Measurements from ENCODE around the gene TMED10. TPM values are rescaled to one million over a fixed set of nuclear protein-coding genes. Genes with fewer than 3 reads are reported as not detected.

The TMED10 gene
- polyA plus RNA-seq, 1 donor from 2014 or later, result 146 TPM

GRCh38 chr14:75096959-75097358 is 79.5 kb downstream of the TMED10 start:
- Histone ChIP-seq H3K79me2 (replicated peaks; ENCODE audit: insufficient read depth, low read length) (no peaks in the 10 kb centered on the region), H3F3A (ENCODE audit: insufficient read depth, low read length, poor library complexity, severe bottlenecking) (no peaks in the 10 kb centered on the region), H3K36me3 (ENCODE audit: insufficient read depth, low read length) (no peaks in the 10 kb centered on the region), H3K9me2 (ENCODE audit: insufficient read depth, low read length) (no peaks in the 10 kb centered on the region), H2AFZ (ENCODE audit: low read depth, low read length) (no peak overlapping the region), H3K9me3 (ENCODE audit: low read length) (no peaks in the 10 kb centered on the region), H3K27ac (ENCODE audit: low read length) (no peak overlapping the region), H3K4me2 (ENCODE audit: low read length) (no peak overlapping the region), H4K20me1 (ENCODE audit: insufficient read depth) (no peaks in the 10 kb centered on the region), H3K9ac (ENCODE audit: low read length) (no peak overlapping the region), H3K4me3 (ENCODE audit: low read length) (no peak overlapping the region), H3K27me3 (ENCODE audit: insufficient read depth, low read depth, low read length) (no peaks in the 10 kb centered on the region)
- TF ChIP-seq RAD21 (conservative IDR thresholded peaks at IDR 0.05) (no peak), CTCF (IDR thresholded peaks at IDR 0.05; ENCODE audit: poor library complexity, severe bottlenecking) (no peak), SMC3 (conservative IDR thresholded peaks at IDR 0.05; ENCODE audit: poor library complexity) (no peak)

- no peak for TF ChIP-seq EP300 (conservative IDR thresholded peaks at IDR 0.05; ENCODE audit: poor library complexity, severe bottlenecking)
- TF ChIP-seq SMC3 (conservative IDR thresholded peaks at IDR 0.05; ENCODE audit: poor library complexity), result no peak
- TF ChIP-seq TAF1 (IDR thresholded peaks at IDR 0.05; ENCODE audit: low read depth), result no peak
- TF ChIP-seq EZH2 (IDR thresholded peaks at IDR 0.05; ENCODE audit: borderline replicate concordance, insufficient read depth, low read length, poor library complexity, severe bottlenecking), result no peak
- no peak for TF ChIP-seq CTCF (IDR thresholded peaks at IDR 0.05; ENCODE audit: poor library complexity, severe bottlenecking)
- no peak for TF ChIP-seq POLR2AphosphoS5 (IDR thresholded peaks at IDR 0.05)
- no peak for TF ChIP-seq REST (IDR thresholded peaks at IDR 0.05; ENCODE audit: borderline replicate concordance)
- no peak for TF ChIP-seq MXI1 (conservative IDR thresholded peaks at IDR 0.05; ENCODE audit: poor library complexity, severe bottlenecking)
- no peak for TF ChIP-seq RAD21 (conservative IDR thresholded peaks at IDR 0.05)
- Histone ChIP-seq H3K79me2 (replicated peaks; ENCODE audit: insufficient read depth, low read length) (no peaks in the 10 kb centered on the region), H3K4me3 (ENCODE audit: low read length) (no peak overlapping the region), H3K9me3 (ENCODE audit: low read length) (no peaks in the 10 kb centered on the region), H4K20me1 (ENCODE audit: insufficient read depth) (no peaks in the 10 kb centered on the region), H3K36me3 (ENCODE audit: insufficient read depth, low read length) (no peaks in the 10 kb centered on the region), H3K4me2 (ENCODE audit: low read length) (no peak overlapping the region), H3K9ac (ENCODE audit: low read length) (no peak overlapping the region), H2AFZ (ENCODE audit: low read depth, low read length) (no peak overlapping the region), H3K9me2 (ENCODE audit: insufficient read depth, low read length) (no peaks in the 10 kb centered on the region), H3K27me3 (ENCODE audit: insufficient read depth, low read depth, low read length) (no peaks in the 10 kb centered on the region), H3F3A (ENCODE audit: insufficient read depth, low read length, poor library complexity, severe bottlenecking) (no peaks in the 10 kb centered on the region), H3K27ac (ENCODE audit: low read length) (no peak overlapping the region)
Observed at GRCh38 chr14:75095690-75096089, 80.7 kb downstream of the TMED10 start.
